Activated CD8-positive, alpha-beta memory T cell treated with anti-CD3 and anti-CD28 coated beads, Interleukin-2, amount 50 U/mL, for 4 hours (primary cell): ENCODE results near the gene HTT.
A peak's percentile ranks its signal among the peaks of the same experiment; 100 is the strongest.

Experiments
- DNase-seq: peaks from one replicate; pipeline ENCODE4 v3.0.0-alpha.2; 2020

The HTT gene

GRCh38 chr4:3280466-3280865 lies 206.0 kb downstream of the HTT start:
- no peak for DNase-seq

DNA sequence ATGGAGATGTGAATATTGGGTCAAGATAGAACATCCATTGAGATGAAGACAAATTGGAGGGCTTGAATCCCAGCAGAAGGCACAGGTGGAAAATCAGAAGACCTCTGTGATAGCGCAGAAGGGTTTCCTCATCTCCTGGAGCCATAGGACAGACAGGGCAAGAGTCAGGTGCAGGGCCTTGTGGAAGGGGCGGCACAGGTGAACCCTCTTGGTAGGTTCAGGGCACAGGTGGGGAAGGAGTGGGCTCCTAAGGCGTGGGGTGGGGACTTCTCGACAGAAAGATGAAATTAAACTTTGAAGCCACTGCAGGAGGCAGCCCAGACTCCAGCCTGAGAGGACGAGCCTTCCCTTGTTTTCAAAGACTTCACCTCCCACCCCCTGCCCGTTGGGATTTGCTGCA lies 209.0 kb downstream of the HTT start:
- DNase-seq, result no peak

DNA sequence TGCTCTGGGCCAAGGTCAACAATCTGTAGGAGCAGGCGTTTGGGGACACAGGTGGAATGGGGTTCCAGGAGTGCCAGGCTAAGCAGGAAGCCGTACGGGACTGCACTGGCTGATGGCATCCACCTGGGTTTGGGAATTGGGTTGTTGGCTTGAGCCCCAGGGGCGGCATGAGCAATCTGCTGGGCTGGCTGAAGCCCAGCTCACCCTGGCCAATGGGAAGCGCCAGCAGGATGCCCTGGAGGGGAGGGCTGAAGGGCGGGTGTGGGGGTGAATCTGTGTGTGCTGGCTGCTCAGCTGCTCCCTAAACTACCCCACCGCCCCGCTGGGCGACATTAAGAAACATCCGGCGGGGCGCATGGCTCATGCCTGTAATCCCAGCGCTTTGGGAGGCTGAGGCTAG lies 209.4 kb downstream of the HTT start:
- DNase-seq, result no peak

DNA sequence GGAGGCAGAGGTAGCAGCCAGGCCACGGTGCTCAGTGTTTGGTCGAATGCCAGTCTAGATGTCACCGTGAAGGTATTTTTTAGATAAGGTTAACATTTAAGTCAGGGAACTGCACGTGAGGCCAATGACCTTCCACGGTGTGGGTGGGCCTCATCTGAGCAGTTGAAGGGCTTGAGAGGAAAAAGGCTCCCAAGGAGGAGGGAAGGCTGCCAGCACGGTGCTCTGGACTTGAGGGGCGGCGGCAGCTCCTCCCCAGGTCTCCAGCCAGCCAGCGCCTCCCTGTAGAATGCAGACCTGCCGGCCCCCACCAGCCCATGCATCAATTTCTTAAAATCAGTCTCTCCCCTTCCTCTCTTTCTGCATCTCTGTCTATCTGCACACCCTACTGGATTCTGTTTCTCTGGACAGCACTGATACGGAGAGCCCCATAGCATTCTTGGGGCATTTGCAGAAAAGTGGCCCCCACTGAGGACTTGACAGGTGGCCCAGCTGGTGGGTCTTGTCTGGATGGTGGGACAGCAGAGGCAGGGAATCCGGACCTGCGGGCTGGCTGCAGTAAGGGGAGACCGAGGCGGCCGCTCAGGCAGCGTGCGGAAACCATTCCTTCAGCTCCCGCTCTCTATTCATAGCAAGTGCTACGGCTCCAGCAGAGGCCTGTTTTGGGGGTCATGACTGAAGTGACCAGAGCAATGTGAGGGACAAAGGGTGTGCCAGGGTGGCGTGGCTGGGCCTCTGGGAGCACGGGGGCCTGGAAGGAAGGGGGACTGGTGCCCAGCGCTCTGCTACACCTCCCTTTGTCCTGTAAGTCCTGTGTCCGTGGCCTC lies 210.5 kb downstream of the HTT start:
- DNase-seq, result no peak

DNA sequence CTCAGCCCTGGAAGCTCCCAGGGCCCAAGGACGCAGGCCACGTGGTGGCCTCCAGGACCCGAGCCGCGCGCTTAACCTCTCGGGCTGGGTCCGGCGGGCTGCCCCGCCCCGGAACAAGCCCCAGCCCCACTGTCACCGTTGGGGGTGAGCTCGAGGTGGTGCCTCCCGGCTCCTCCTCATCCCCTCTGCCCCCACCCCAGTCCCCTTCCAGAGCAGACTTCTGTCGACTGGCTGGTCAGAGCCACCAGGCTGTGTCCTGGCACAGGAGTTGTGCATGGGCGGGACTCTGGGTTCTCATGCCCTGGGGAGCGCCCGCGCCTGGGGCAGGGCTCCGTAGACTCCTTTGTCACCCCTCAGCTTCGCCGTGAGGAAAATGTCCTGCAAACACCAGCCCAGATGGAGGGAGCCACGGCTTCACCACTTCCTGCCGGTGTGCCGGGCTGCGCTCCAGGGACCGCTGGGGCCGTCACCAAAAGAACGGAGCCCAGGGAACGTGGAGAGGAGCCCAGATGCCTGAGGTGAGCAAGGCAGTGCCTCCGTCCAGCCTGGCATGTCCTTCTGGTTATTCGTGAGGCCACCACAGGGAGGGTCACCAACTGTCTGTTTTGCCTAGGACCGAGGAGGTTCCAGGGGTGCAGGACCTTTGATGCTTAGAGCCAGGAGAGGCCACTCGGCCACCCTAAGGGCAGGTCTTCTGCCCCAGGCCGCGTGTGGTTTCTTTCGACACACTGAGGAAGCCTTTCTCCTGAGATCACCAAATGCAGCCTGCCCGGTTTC lies 211.3 kb downstream of the HTT start:
- no peak for DNase-seq

DNA sequence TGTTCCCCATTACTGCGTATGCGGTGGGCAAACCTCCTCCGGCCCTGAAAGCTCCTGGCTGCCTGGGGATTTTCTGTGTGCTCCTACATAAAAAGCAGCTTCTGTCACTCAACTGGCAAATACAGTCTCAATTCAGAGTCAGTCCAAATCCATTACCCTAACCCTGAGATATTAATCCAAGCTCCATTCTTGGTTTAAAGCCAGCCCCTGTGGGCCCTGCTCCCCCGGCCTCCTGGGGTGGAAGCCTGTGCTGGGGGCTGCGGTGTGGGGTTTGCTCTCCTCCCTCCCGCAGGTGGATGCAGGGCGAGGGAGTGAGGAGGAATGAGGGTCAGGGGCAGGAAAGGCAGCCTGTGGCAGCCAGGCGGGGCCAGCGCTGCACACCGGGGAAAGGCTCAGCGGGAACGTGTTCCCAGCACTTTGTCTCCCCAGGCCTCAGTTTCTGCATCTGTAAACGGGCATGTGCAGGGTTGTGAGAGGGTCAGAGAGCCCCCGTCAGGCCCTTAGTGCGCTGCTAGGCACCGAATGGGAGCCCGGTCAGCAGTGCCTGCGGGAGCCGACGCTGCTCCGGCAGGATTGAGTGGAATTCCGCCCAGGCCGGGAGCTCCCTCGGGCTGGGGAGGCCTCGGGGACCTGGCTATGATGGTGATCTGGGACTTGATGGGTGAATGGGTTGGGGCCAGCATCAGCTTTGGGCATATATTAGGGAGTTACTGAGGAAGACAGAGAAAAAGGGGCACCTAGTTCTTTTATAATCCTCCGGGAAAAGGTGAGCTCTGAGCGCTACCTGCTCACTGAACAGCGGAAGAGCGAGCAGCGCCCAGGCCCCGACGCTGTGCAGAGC lies 212.1 kb downstream of the HTT start:
- DNase-seq, result no peak

DNA sequence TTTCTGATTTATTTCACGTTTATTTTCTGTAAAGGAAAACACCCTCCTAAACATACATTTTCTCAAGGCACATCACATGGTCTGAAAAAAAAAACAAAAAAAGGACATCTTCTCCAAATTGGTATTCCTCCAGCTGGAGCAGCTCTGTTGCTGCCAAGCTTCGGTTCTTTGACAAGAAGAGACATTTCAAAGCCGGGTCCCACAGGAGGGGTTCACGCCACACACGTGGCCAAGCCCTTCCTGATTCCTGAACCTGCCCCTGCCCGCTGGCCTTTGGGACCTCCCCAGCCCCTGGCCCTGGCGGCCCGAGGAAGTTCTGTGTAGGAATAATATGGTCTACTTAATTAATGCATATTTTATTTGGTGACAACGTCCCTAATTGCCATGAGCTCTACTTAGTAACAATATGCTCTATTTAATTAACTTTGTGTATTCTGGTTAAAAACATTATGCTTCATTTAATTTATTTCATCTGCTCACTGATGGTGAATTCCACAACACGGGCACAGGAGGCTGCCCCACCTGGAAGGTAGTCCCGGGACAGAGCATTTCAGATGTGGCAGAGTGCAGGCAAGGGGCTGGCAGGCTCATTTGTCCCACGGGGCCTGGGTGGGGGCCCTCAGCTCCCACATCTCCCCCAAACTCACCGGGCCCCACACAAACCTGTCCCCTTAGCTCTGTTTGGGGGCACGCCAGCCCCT lies 212.9 kb downstream of the HTT start:
- no peak for DNase-seq

GRCh38 chr4:3287972-3288570 lies 213.6 kb downstream of the HTT start:
- no peak for DNase-seq

DNA sequence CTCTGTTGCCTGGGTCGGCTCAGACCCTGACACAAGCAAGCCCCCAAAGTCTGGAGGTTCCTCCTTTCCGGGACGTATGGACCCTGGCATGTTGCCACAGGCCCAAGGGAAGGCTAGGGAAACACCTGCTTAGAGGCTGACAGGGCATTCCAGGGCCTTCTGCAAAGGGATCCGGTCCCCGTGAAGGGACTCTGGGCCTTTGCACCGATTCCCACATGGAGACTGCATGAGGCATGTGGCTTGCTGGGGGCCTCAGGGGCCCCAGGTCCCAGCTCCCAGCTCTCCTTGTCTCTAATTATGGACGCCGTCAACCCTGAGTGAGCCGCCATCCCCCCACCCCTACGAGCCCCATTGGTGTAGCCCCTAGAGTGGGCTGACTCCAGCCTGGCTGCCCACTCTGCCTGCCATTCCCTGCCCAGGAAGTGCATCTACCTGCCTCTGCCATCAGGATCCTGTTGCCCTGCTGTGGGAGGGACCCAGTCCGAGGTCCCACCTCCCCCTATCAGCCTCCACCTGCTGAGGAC lies 214.2 kb downstream of the HTT start:
- DNase-seq, result no peak

DNA sequence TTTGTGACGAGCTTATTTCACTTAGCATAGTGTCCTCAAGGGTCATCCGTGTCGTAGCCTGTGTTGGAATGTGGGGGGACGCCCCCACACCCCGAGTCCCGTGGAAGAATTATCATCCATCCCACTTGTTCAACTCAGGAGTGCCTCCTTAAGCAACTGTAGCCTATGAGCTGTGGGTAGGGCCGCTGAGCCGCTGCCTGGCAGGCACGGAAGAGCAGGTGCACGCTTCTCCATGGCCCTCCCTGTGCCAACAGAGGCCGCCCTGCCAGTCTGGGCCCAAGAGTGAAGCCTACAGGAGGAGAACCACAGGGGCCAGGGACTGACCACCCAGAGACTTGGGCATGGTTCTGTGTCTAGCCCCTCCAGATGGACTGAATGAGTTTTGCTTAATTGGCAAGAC lies 216.0 kb downstream of the HTT start:
- DNase-seq, result no peak

GRCh38 chr4:3290889-3291321 lies 216.4 kb downstream of the HTT start:
- DNase-seq, result no peak

DNA sequence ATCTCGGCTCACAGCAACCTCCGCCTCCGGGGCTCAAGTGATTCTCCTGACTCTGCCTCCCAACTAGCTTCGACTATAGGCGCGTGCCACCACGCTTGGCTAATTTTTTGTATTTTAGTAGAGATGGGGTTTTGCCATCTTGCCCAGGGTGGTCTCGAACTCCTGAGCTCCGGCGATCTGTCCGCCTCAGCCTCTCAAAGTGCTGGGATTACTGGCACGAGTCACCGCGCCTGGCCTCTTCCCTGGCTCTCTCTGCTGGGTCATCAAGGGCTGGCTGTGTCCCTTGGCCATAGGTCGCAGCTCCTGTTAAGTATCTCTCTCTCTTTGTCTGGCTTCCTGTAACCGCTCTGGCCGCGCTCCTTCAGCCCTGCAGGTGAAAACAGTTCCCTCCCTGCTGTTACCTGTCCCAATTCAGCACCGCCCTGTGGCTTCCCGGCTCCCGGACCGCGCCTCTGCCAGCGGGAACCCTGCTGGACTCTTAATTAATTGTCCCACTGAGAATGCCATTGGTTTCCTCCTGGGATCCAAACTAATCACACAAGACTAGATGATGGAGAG lies 217.0 kb downstream of the HTT start:
- no peak for DNase-seq

GRCh38 chr4:3291969-3292570 lies 217.6 kb downstream of the HTT start:
- peak; percentile 19 for DNase-seq

DNA sequence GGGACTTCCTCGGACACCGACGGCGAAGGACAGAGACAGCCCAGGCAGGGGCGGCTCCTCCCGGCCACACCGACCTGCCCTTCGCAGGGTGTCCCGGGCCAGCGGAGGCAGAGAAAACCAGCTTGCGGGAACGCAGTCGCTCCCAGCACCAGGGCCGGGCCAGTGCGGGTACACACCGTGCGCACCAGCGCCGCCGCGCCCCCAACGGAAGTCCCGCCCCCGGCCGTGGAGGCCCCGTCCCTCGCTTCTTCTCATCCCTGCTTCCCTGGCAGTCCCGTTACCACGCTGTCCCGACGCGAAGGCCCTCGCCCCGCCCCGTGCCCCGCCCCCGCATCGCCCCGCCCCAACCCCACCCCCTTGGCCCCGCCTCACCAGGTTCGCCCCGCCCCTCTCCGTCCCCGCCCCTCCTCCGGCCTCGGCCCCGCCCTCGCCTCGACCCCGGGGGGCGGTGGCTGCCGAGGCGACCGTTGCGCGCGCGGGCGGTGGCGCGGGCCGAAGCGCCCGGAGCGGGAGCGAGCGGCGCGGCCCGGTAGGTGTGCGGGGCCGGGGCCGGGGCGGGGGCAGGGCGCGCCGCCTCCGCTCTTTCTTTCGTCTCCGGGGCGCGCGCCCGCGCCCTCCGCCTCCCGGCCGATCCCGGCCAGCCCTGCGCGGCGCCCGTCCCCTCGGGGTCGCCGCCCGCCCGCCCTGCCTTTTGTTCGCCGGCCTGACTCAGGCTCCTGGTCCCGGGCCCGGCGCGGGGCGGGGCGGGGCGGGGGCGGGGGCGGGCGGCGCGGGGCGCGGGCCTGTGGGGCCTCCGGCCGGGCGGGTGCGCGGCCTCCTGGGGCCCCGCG lies 218.3 kb downstream of the HTT start, which contains the start of gene RGS12:
Gene RGS12 (plus strand): TSS at position 451 of the 830 bp plus-strand sequence. CDS start 23,150 bp downstream, outside the sequence.
- peak; percentile 84 for DNase-seq
